Hepatocyte (in vitro differentiated cells): Measurements from ENCODE around the gene MAPRE3. TPM values are rescaled to one million over a fixed set of nuclear protein-coding genes. Genes with fewer than 3 reads are reported as not detected.

Experiments
- DNase-seq: peaks from one replicate; pipeline ENCODE4 v3.0.0-alpha.2; 2016; ENCODE audit warnings: low spot score
- H2AFZ ChIP-seq: fragments of 200-600 bp; sonication (generic); 2 replicates; pipeline ENCODE4 v1.6.0; 2016; ENCODE audit warnings: antibody characterized with exemption, mild to moderate bottlenecking
- H3K27ac ChIP-seq: fragments of 200-600 bp; sonication (generic); 2 replicates; pipeline ENCODE4 v1.5.1; 2016; ENCODE audit warnings: mild to moderate bottlenecking
- H3K27me3 ChIP-seq: fragments of 200-600 bp; sonication (generic); 2 replicates; pipeline ENCODE4 v1.6.1; 2016
- H3K36me3 ChIP-seq: fragments of 200-600 bp; sonication (generic); replicated peaks from 2 replicates; pipeline ENCODE4 v1.5.1; 2016; ENCODE audit warnings: low read depth; ENCODE audit not compliant: insufficient read depth
- H3K4me1 ChIP-seq: fragments of 200-600 bp; sonication (generic); 2 replicates; pipeline ENCODE4 v1.5.1; 2016; ENCODE audit warnings: mild to moderate bottlenecking, moderate library complexity; ENCODE audit not compliant: insufficient read depth
- H3K4me2 ChIP-seq: fragments of 200-600 bp; sonication (generic); 2 replicates; pipeline ENCODE4 v1.6.0; 2016
- H3K4me3 ChIP-seq: fragments of 200-600 bp; sonication (generic); 2 replicates; pipeline ENCODE4 v1.5.1; 2016; ENCODE audit warnings: mild to moderate bottlenecking
- H3K79me2 ChIP-seq: fragments of 200-600 bp; sonication (generic); 2 replicates; pipeline ENCODE4 v1.6.0; 2017; ENCODE audit warnings: mild to moderate bottlenecking
- H3K9me2 ChIP-seq: fragments of 200-600 bp; sonication (generic); replicated peaks from 2 replicates; pipeline ENCODE4 v1.6.0; 2017; ENCODE audit warnings: mild to moderate bottlenecking; ENCODE audit not compliant: insufficient read depth
- H3K9me3 ChIP-seq: fragments of 200-600 bp; sonication (generic); 2 replicates; pipeline ENCODE4 v1.5.1; 2016; ENCODE audit warnings: low read depth, mild to moderate bottlenecking
- H4K20me1 ChIP-seq: fragments of 200-600 bp; sonication (generic); 2 replicates; pipeline ENCODE4 v1.6.0; 2016; ENCODE audit warnings: mild to moderate bottlenecking; ENCODE audit not compliant: insufficient read depth, poor library complexity, severe bottlenecking
- CTCF ChIP-seq: fragments of 200-600 bp; sonication (generic); IDR thresholded peaks from 2 replicates; pipeline ENCODE4 v1.5.1; 2016; ENCODE audit warnings: antibody characterized with exemption, mild to moderate bottlenecking; ENCODE audit not compliant: poor library complexity
- EZH2 ChIP-seq: fragments of 200-600 bp; sonication (generic); IDR thresholded peaks from 2 replicates; pipeline ENCODE4 v1.6.1; 2016; ENCODE audit warnings: antibody characterized with exemption, mild to moderate bottlenecking, borderline replicate concordance
- EZH2phosphoT487 ChIP-seq: fragments of 200-600 bp; sonication (generic); IDR thresholded peaks from one replicate; pipeline ENCODE4 v1.6.1; 2018; ENCODE audit warnings: antibody characterized with exemption, mild to moderate bottlenecking, low read depth, moderate library complexity; ENCODE audit not compliant: unreplicated experiment, severe bottlenecking
- WGBS: methylation state at CpG from one replicate; pipeline ENCODE4 v1.1.6; 2016; ENCODE audit warnings: low lambda C conversion rate; ENCODE audit errors: missing lambda C conversion rate; 5-methylcytosine and 5-hydroxymethylcytosine counted together
- polyA plus RNA-seq: library from polyadenylated mRNA; unstranded; fragments of >200 nt; fragmentation: Nextera tagmentation; extraction: Ambion mirVana; gene quantifications from 2 replicates; pipeline ENCODE4 v1.2.1, GENCODE V29; 2016
- total RNA-seq: library from RNA; depleted of rRNA; stranded (reverse); fragments of >200 nt; gene quantifications from 2 replicates; pipeline ENCODE4 v1.2.3, GENCODE V29; 2014

Gene MAPRE3
- total and polyA plus RNA-seq, 2 experiments from 2014 or later: 8.6 to 23.6 TPM

- Histone ChIP-seq H2AFZ (no peak overlapping the region), H3K9me3 (no peaks in the 10 kb centered on the region), H3K4me2 (no peak overlapping the region), H3K79me2 (no peaks in the 10 kb centered on the region), H3K27ac (no peak overlapping the region), H3K36me3 (no peaks in the 10 kb centered on the region), H3K27me3 (no peaks in the 10 kb centered on the region), H3K4me3 (no peak overlapping the region), H4K20me1 (no peaks in the 10 kb centered on the region), H3K4me1 (no peaks in the 10 kb centered on the region), H3K9me2 (no peaks in the 10 kb centered on the region)
- 83% methylated on average over 2 of the region's 5 CpGs for WGBS
- no peak for TF ChIP-seq EZH2
- no peak for TF ChIP-seq CTCF
- no peak for TF ChIP-seq EZH2phosphoT487
- DNase-seq: no peak
Observed at GRCh38 chr2:26936855-26937254, 33.6 kb upstream of the MAPRE3 start.

- H4K20me1 ChIP-seq: no peaks in the 10 kb centered on the region
Observed at GRCh38 chr2:26938399-26939118, 31.9 kb upstream of the MAPRE3 start.

GRCh38 chr2:26940001-26940400, 30.4 kb upstream of the MAPRE3 start:
- no peaks in the 10 kb centered on the region for H4K20me1 ChIP-seq
- 93% methylated on average over 9 of the region's 9 CpGs for WGBS
- TF ChIP-seq EZH2: no peak
- TF ChIP-seq CTCF: no peak
- TF ChIP-seq EZH2phosphoT487: no peak

More at GRCh38 chr2:26938399-26939118, 31.9 kb upstream of the MAPRE3 start:
- Histone ChIP-seq H3K27ac (no peak overlapping the region), H3K36me3 (no peaks in the 10 kb centered on the region), H3K9me2 (no peaks in the 10 kb centered on the region), H3K79me2 (no peaks in the 10 kb centered on the region), H2AFZ (no peak overlapping the region), H3K4me1 (no peaks in the 10 kb centered on the region), H3K9me3 (no peaks in the 10 kb centered on the region), H3K27me3 (peaks cover 5% of the 10 kb centered on the region), H3K4me2 (no peak overlapping the region), H3K4me3 (no peak overlapping the region)
- WGBS: 79% methylated on average over 10 of the region's 10 CpGs
- TF ChIP-seq CTCF: no peak
- no peak for TF ChIP-seq EZH2
- no peak for TF ChIP-seq EZH2phosphoT487
- no peak for DNase-seq

More at GRCh38 chr2:26940001-26940400, 30.4 kb upstream of the MAPRE3 start:
- H3K9me2 ChIP-seq: no peaks in the 10 kb centered on the region
- no peak overlapping the region for H3K4me2 ChIP-seq
- H3K79me2 ChIP-seq: no peaks in the 10 kb centered on the region
- no peaks in the 10 kb centered on the region for H3K36me3 ChIP-seq
- no peak overlapping the region for H3K27ac ChIP-seq
- H3K4me3 ChIP-seq: no peak overlapping the region
- no peaks in the 10 kb centered on the region for H3K9me3 ChIP-seq
- H3K27me3 ChIP-seq: peaks cover 8% of the 10 kb centered on the region
- H2AFZ ChIP-seq: no peak overlapping the region
- no peak for DNase-seq
- H3K4me1 ChIP-seq: no peaks in the 10 kb centered on the region
